Stimulated activated CD8-positive, alpha-beta memory T cell treated with anti-CD3 and anti-CD28 coated beads, Interleukin-4, amount 100 ng/mL, for 1 hour (primary cell): Measurements from ENCODE around the gene SPRR5.

Source experiments
- DNase-seq, 2 donors: peaks; one replicate each; pipeline ENCODE4 v3.0.0-alpha.2; 2020; ENCODE audit warnings: low read depth in 2 of 2, low spot score in 1 of 2

Gene SPRR5

GRCh38 chr1:152946651-152947256 is at the start of gene SPRR5:
TSS of gene SPRR5 (plus strand) at chr1:152947206. CDS start at chr1:152948555, 1,349 bp downstream.
- DNase-seq, result no peak

GRCh38 chr1:152899027-152899426 is 48.0 kb upstream of the SPRR5 start:
- DNase-seq, result no peak

- no peak for DNase-seq
Measured at GRCh38 chr1:152899883-152900282, 47.1 kb upstream of the SPRR5 start.

GRCh38 chr1:152901631-152902030 is 45.4 kb upstream of the SPRR5 start:
- no peak for DNase-seq

- no peak for DNase-seq
Measured at GRCh38 chr1:152902636-152903035, 44.4 kb upstream of the SPRR5 start.

GRCh38 chr1:152904688-152905440 is 42.1 kb upstream of the SPRR5 start:
- no peak for DNase-seq

- no peak for DNase-seq
Measured at GRCh38 chr1:152906023-152906565, 40.9 kb upstream of the SPRR5 start.

GRCh38 chr1:152907686-152908601 is 39.1 kb upstream of the SPRR5 start, which contains the start of gene IVL:
TSS of gene IVL (plus strand) at chr1:152908546. CDS start at chr1:152909798, 1,252 bp downstream.
- no peak for DNase-seq

GRCh38 chr1:152909206-152909605 is 37.8 kb upstream of the SPRR5 start:
- no peak for DNase-seq

- no peak for DNase-seq
Measured at GRCh38 chr1:152912471-152912870, 34.5 kb upstream of the SPRR5 start.

GRCh38 chr1:152912900-152913299 is 34.1 kb upstream of the SPRR5 start:
- DNase-seq, result no peak

GRCh38 chr1:152917794-152918193 is 29.2 kb upstream of the SPRR5 start:
- no peak for DNase-seq

GRCh38 chr1:152919071-152919470 is 27.9 kb upstream of the SPRR5 start:
- DNase-seq, result no peak

- DNase-seq, result no peak
Measured at GRCh38 chr1:152924191-152924590, 22.8 kb upstream of the SPRR5 start.

- DNase-seq, result no peak
Measured at GRCh38 chr1:152926091-152926490, 20.9 kb upstream of the SPRR5 start.

- DNase-seq, result no peak
Measured at GRCh38 chr1:152928671-152929070, 18.3 kb upstream of the SPRR5 start.

GRCh38 chr1:152932170-152932811 is 14.7 kb upstream of the SPRR5 start:
- no peak for DNase-seq

- DNase-seq, result no peak
Measured at GRCh38 chr1:152933196-152933595, 13.8 kb upstream of the SPRR5 start.

- DNase-seq, result no peak
Measured at GRCh38 chr1:152940614-152941013, 6.4 kb upstream of the SPRR5 start.

GRCh38 chr1:152941037-152941711 is 5.8 kb upstream of the SPRR5 start:
- no peak for DNase-seq
